K562 (cell line): ENCODE measurements around the gene MTREX. TPM values are rescaled to one million over a fixed set of nuclear protein-coding genes. Genes with fewer than 3 reads are reported as not detected.

Source experiments
- ATAC-seq: fragments of 200-7000 bp; cut with Tn5 transposase; 3 replicates; pipeline ENCODE4 v1.9.1; 2020; ENCODE audit warnings: moderate library complexity
- BruUV-seq: library from RNA; stranded (reverse); fragments of 400-500 nt; replicated peaks from 2 replicates; lab custom pipeline; 2021; lab: Mats Ljungman, UMichigan
- CTCF ChIA-PET: fragments of 300-600 bp; formaldehyde crosslinking; extraction: SDS; loops from one replicate; lab custom pipeline; 2021; ENCODE audit warnings: low intra/inter-chr PET ratio; lab: Yijun Ruan, JAX
- POLR2A ChIA-PET: fragments of 300-600, 350-650 bp; sonication (Branson Sonifier 250); formaldehyde crosslinking; extraction: SDS; loops from one replicate; lab custom pipeline; 2021; ENCODE audit warnings: antibody characterized with exemption, inconsistent platforms; lab: Yijun Ruan, JAX
- DNase-seq, 4 experiments: peaks; one replicate each; pipeline versions ENCODE4 v3.0.0 to v3.0.0-alpha.2; 2011 to 2018; ENCODE audit warnings: low spot score in 3 of 4, mixed read lengths in 3 of 4; ENCODE audit errors: extremely low read depth in 1 of 4
- FAIRE-seq: peaks from 2 replicates; lab custom pipeline; 2011; peaks lifted over from hg19 to GRCh38; lab: Jason Lieb, UNC
- H2AFZ ChIP-seq: 2 replicates; pipeline ENCODE4 v1.6.0; 2011; ENCODE audit warnings: low read depth, low read length, control low read depth, inconsistent platforms
- H3K27ac ChIP-seq: fragments of 200-600 bp; 3 replicates; pipeline ENCODE4 v1.8.0; 2011; ENCODE audit warnings: low read depth, mild to moderate bottlenecking, control low read depth, inconsistent platforms, low read length, moderate library complexity, mixed read lengths; ENCODE audit errors: extremely low read depth
- H3K27me3 ChIP-seq, 2 experiments: fragments of 300-600 bp in 1 of 2; 2 replicates in 1 of 2; 3 replicates in 1 of 2; pipeline versions ENCODE4 v1.6.0 to v1.8.0; 2011; ENCODE audit warnings: inconsistent platforms in 2 of 2, low read length in 2 of 2, mild to moderate bottlenecking in 1 of 2, mixed read lengths in 1 of 2, moderate library complexity in 1 of 2; ENCODE audit not compliant: control insufficient read depth in 2 of 2, insufficient read depth in 2 of 2
- H3K36me3 ChIP-seq: fragments of 300-600 bp; 3 replicates; pipeline ENCODE4 v1.8.0; 2011; ENCODE audit warnings: mild to moderate bottlenecking, low read length, inconsistent platforms; ENCODE audit not compliant: control insufficient read depth, insufficient read depth
- H3K4me1 ChIP-seq, 2 experiments: fragments of 200-600 bp in 1 of 2; replicated peaks in 1 of 2; 2 replicates in 1 of 2; 3 replicates in 1 of 2; pipeline versions ENCODE4 v1.5.1 to v1.8.0; 2011; ENCODE audit warnings: inconsistent platforms in 2 of 2, low read length in 2 of 2, mild to moderate bottlenecking in 1 of 2, mixed read lengths in 1 of 2, moderate library complexity in 1 of 2; ENCODE audit not compliant: control insufficient read depth in 2 of 2, insufficient read depth in 2 of 2
- H3K4me2 ChIP-seq: 2 replicates; pipeline ENCODE4 v1.6.1; 2011; ENCODE audit warnings: low read length, control low read depth, inconsistent platforms, mixed read lengths; ENCODE audit not compliant: insufficient read depth
- H3K4me3 ChIP-seq: fragments of 200-600 bp; sonication (generic), shearing (Covaris generic); 2 replicates; pipeline ENCODE4 v1.5.1; 2016; ENCODE audit warnings: control low read depth, inconsistent platforms
- H3K79me2 ChIP-seq: fragments of 200-600 bp; 3 replicates; pipeline ENCODE4 v1.8.0; 2011; ENCODE audit warnings: low read length, inconsistent platforms; ENCODE audit not compliant: control insufficient read depth, insufficient read depth
- H3K9ac ChIP-seq, 2 experiments: 2 replicates each; pipeline versions ENCODE4 v1.6.0 to v1.6.1; 2011; ENCODE audit warnings: low read depth in 2 of 2, low read length in 2 of 2, control low read depth in 1 of 2, inconsistent platforms in 1 of 2, mild to moderate bottlenecking in 1 of 2, mixed read lengths in 1 of 2; ENCODE audit not compliant: insufficient read depth in 1 of 2
- H3K9me1 ChIP-seq: one replicate; pipeline ENCODE4 v1.6.0; 2011; ENCODE audit warnings: inconsistent platforms, mild to moderate bottlenecking, low read length, moderate library complexity; ENCODE audit not compliant: control insufficient read depth, insufficient read depth
- H3K9me3 ChIP-seq: replicated peaks from 2 replicates; pipeline ENCODE4 v1.5.1; 2011; ENCODE audit warnings: low read depth, low read length, inconsistent platforms; ENCODE audit not compliant: control insufficient read depth, insufficient read depth
- H4K20me1 ChIP-seq: replicated peaks from 2 replicates; pipeline ENCODE4 v1.6.1; 2011; ENCODE audit warnings: low read length, inconsistent platforms, mixed read lengths; ENCODE audit not compliant: control insufficient read depth, insufficient read depth
- SMARCC2 ChIP-seq: fragments of 450-650 bp; IDR thresholded peaks from 2 replicates; pipeline ENCODE4 v1.6.1; 2017; ENCODE audit warnings: antibody characterized with exemption, moderate library complexity, mild to moderate bottlenecking, low read depth
- TEAD4 ChIP-seq, 2 experiments: sonication (generic) in 1 of 2; formaldehyde crosslinking in 1 of 2; IDR thresholded peaks; 2 replicates each; pipeline versions ENCODE4 v1.6.1 to v1.8.0; 2012 to 2022; ENCODE audit warnings: borderline replicate concordance in 1 of 2, inconsistent platforms in 1 of 2, low read length in 1 of 2, mild to moderate bottlenecking in 1 of 2, missing genetic modification reagents in 1 of 2
- WGBS: fragments of 100-300 bp; shearing (Covaris generic); methylation state at CpG from one replicate; pipeline ENCODE4 v1.1.6; 2016; ENCODE audit warnings: low coverage, mixed read lengths; ENCODE audit not compliant: insufficient coverage; ENCODE audit errors: missing lambda C conversion rate; 5-methylcytosine and 5-hydroxymethylcytosine counted together
- in situ Hi-C: fragments of 300-500 bp; cut with MboI; formaldehyde crosslinking; loops from 4 replicates; pipeline ENCODE4 v1.15.0; 2018; ENCODE audit warnings: inconsistent platforms, mixed read lengths
- intact Hi-C: fragments of 100-400 bp; cut with micrococcal nuclease; formaldehyde crosslinking; loops from 2 replicates; pipeline ENCODE4 v1.14.2; 2022
- polyA plus RNA-seq, 8 experiments: library from polyadenylated mRNA; depleted of rRNA in 4 of 8; stranded (reverse) in 5 of 8; unstranded in 3 of 8; fragments of >200 nt; fragmentation: Nextera tagmentation in 2 of 8; fragmentation: Illumina TruSeq in 1 of 8; extraction: Ambion mirVana in 2 of 8; extraction: Trizol in 1 of 8; gene quantifications; 2 replicates each; pipeline versions ENCODE4 v1.2.1 to v1.2.3, GENCODE V29; 2011 to 2014; ENCODE audit warnings: inconsistent platforms in 1 of 8, missing spikeins in 1 of 8
- total RNA-seq, 7 experiments: library from RNA; depleted of rRNA in 6 of 7; stranded (reverse); fragments of >200 nt in 6 of 7; fragmentation: Illumina TruSeq in 2 of 7; extraction: Trizol in 2 of 7; gene quantifications; 2 replicates each; pipeline versions ENCODE4 v1.2.1 to v1.2.3, GENCODE V29; 2011 to 2021; ENCODE audit warnings: low replicate concordance in 1 of 7
- TF ChIP-seq, protein P1 (sequence below): fragments of 450-650 bp; formaldehyde crosslinking; IDR thresholded peaks from 2 replicates; pipeline ENCODE4 v1.4.0; 2020; ENCODE audit warnings: mild to moderate bottlenecking, mixed read lengths
- TF ChIP-seq, protein P2 (sequence below): sonication (generic); formaldehyde crosslinking; IDR thresholded peaks from 2 replicates; pipeline ENCODE4 v1.8.0; 2022; ENCODE audit warnings: mild to moderate bottlenecking, missing genetic modification reagents
- TF ChIP-seq, protein P3 (sequence below), 3 experiments: fragments of 200-800 bp in 1 of 3; fragments of 250-450 bp in 1 of 3; fragments of 450-650 bp in 1 of 3; sonication (Bioruptor Pico) in 1 of 3; sonication (Bioruptor generic) in 1 of 3; formaldehyde crosslinking in 1 of 3; IDR thresholded peaks; 2 replicates each; pipeline versions ENCODE4 v1.6.1 to v1.8.0; 2016 to 2022; ENCODE audit warnings: mild to moderate bottlenecking in 2 of 3, missing genetic modification characterization in 2 of 3, missing compliant biosample characterization in 1 of 3, moderate library complexity in 1 of 3

Gene MTREX
- total and polyA plus RNA-seq, 9 of the 15 experiments (the other 6 are each of a cell fraction or from before 2014, with no cell fraction given), result 52.9 to 193 (median 150) TPM

DNA sequence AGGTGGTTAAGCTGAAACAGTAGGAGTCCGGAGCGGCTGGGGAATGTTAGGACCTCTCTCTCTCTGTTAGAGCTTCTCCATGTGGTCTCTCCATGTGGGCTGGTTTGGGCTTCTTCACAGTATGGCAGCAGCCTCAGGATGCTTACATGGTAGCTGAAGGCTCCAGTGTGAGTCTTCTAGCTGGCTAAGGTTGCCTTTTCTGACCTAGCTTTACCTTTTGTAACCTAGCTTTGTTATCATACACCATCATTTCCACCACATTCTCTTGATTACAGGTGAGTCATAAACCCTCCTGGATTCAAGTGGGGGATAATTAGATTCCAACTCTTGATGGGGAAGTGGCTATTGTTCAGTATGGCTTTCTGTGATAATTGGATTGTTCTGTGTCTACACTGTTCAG, 98.5 kb downstream of the MTREX start:
- ATAC-seq (no peak), DNase-seq (no peak), FAIRE-seq (no peak)
- Histone ChIP-seq H3K27me3 (no peaks in the 10 kb centered on the region), H3K36me3 (peaks cover 85% of the 10 kb centered on the region), H3K9me1 (no peaks in the 10 kb centered on the region), H3K9me3 (no peaks in the 10 kb centered on the region), H3K4me3 (no peak overlapping the region), H3K4me1 (no peaks in the 10 kb centered on the region), H4K20me1 (no peaks in the 10 kb centered on the region), H2AFZ (no peak overlapping the region), H3K27ac (no peak overlapping the region)
- BruUV-seq, result no TSS peak
- in situ Hi-C loops (no loop called here), intact Hi-C loops (loop anchor here (5.0 kb wide), 1 partner anchor 286 kb away; no protein-coding TSS in a partner anchor)
- WGBS, result 100% methylated on average over 2 of the region's 2 CpGs
- POLR2A ChIA-PET, result interaction anchor here (0.7 kb wide), 1 partner anchor 13 kb away, joined by 3 read pairs; no protein-coding TSS in a partner anchor
- CTCF ChIA-PET, result interaction anchor here (1.3 kb wide), 1 partner anchor 286 kb away, joined by 8 read pairs; no protein-coding TSS in a partner anchor
- no peak for TF ChIP-seq SMARCC2
- no peak for TF ChIP-seq TEAD4 (IDR thresholded peaks at IDR 0.05; ENCODE audit: low read length)
- TF ChIP-seq TEAD4 (CRISPR knock-in tag; IDR thresholded peaks at IDR 0.05; ENCODE audit: borderline replicate concordance), result no peak
- TF ChIP-seq, protein P1, sequence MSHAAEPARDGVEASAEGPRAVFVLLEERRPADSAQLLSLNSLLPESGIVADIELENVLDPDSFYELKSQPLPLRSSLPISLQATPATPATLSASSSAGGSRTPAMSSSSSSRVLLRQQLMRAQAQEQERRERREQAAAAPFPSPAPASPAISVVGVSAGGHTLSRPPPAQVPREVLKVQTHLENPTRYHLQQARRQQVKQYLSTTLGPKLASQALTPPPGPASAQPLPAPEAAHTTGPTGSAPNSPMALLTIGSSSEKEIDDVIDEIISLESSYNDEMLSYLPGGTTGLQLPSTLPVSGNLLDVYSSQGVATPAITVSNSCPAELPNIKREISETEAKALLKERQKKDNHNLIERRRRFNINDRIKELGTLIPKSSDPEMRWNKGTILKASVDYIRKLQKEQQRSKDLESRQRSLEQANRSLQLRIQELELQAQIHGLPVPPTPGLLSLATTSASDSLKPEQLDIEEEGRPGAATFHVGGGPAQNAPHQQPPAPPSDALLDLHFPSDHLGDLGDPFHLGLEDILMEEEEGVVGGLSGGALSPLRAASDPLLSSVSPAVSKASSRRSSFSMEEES (CRISPR knock-in tag), result no peak
- TF ChIP-seq, protein P2, sequence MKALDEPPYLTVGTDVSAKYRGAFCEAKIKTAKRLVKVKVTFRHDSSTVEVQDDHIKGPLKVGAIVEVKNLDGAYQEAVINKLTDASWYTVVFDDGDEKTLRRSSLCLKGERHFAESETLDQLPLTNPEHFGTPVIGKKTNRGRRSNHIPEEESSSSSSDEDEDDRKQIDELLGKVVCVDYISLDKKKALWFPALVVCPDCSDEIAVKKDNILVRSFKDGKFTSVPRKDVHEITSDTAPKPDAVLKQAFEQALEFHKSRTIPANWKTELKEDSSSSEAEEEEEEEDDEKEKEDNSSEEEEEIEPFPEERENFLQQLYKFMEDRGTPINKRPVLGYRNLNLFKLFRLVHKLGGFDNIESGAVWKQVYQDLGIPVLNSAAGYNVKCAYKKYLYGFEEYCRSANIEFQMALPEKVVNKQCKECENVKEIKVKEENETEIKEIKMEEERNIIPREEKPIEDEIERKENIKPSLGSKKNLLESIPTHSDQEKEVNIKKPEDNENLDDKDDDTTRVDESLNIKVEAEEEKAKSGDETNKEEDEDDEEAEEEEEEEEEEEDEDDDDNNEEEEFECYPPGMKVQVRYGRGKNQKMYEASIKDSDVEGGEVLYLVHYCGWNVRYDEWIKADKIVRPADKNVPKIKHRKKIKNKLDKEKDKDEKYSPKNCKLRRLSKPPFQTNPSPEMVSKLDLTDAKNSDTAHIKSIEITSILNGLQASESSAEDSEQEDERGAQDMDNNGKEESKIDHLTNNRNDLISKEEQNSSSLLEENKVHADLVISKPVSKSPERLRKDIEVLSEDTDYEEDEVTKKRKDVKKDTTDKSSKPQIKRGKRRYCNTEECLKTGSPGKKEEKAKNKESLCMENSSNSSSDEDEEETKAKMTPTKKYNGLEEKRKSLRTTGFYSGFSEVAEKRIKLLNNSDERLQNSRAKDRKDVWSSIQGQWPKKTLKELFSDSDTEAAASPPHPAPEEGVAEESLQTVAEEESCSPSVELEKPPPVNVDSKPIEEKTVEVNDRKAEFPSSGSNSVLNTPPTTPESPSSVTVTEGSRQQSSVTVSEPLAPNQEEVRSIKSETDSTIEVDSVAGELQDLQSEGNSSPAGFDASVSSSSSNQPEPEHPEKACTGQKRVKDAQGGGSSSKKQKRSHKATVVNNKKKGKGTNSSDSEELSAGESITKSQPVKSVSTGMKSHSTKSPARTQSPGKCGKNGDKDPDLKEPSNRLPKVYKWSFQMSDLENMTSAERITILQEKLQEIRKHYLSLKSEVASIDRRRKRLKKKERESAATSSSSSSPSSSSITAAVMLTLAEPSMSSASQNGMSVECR, result no peak
- TF ChIP-seq, protein P3, sequence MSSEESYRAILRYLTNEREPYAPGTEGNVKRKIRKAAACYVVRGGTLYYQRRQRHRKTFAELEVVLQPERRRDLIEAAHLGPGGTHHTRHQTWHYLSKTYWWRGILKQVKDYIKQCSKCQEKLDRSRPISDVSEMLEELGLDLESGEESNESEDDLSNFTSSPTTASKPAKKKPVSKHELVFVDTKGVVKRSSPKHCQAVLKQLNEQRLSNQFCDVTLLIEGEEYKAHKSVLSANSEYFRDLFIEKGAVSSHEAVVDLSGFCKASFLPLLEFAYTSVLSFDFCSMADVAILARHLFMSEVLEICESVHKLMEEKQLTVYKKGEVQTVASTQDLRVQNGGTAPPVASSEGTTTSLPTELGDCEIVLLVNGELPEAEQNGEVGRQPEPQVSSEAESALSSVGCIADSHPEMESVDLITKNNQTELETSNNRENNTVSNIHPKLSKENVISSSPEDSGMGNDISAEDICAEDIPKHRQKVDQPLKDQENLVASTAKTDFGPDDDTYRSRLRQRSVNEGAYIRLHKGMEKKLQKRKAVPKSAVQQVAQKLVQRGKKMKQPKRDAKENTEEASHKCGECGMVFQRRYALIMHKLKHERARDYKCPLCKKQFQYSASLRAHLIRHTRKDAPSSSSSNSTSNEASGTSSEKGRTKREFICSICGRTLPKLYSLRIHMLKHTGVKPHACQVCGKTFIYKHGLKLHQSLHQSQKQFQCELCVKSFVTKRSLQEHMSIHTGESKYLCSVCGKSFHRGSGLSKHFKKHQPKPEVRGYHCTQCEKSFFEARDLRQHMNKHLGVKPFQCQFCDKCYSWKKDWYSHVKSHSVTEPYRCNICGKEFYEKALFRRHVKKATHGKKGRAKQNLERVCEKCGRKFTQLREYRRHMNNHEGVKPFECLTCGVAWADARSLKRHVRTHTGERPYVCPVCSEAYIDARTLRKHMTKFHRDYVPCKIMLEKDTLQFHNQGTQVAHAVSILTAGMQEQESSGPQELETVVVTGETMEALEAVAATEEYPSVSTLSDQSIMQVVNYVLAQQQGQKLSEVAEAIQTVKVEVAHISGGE (CRISPR knock-in tag; IDR thresholded peaks at IDR 0.05), result no peak
- TF ChIP-seq, all 486 proteins: peak for 0
- H3K4me2 ChIP-seq, result no peak overlapping the region
- H3K79me2 ChIP-seq, result no peaks in the 10 kb centered on the region
- H3K9ac ChIP-seq, result no peak overlapping the region
